CD8-positive, alpha-beta memory T cell (primary cell): Measurements from ENCODE around the gene DCDC1. TPM values are rescaled to one million over a fixed set of nuclear protein-coding genes. Genes with fewer than 3 reads are reported as not detected.

Experiments
- CTCF ChIA-PET: fragments of 350-600 bp; sonication (Branson Sonifier 250); formaldehyde crosslinking; loops from one replicate; lab custom pipeline; 2021; ENCODE audit warnings: antibody characterized with exemption; lab: Charles Lee
- POLR2A ChIA-PET: fragments of 350-600 bp; sonication (Branson Sonifier 250); formaldehyde crosslinking; loops from one replicate; lab custom pipeline; 2021; ENCODE audit warnings: antibody characterized with exemption; lab: Charles Lee
- DNase-seq, 5 donors: peaks; one replicate each; pipeline versions ENCODE4 v3.0.0 to v3.0.0-alpha.2; 2020 to 2022; ENCODE audit warnings: mixed read lengths in 1 of 5
- H3K27ac ChIP-seq: one replicate; pipeline ENCODE4 v1.7.0; 2013; ENCODE audit warnings: low read depth, mild to moderate bottlenecking, low read length, moderate library complexity
- H3K27me3 ChIP-seq: 2 replicates; pipeline ENCODE4 v1.7.0; 2013; ENCODE audit warnings: low read length, mild to moderate bottlenecking; ENCODE audit not compliant: insufficient read depth, poor library complexity, severe bottlenecking
- H3K36me3 ChIP-seq: 2 replicates; pipeline ENCODE4 v1.7.0; 2013; ENCODE audit warnings: mild to moderate bottlenecking, low read length, moderate library complexity; ENCODE audit not compliant: insufficient read depth
- H3K4me1 ChIP-seq: 2 replicates; pipeline ENCODE4 v1.7.0; 2013; ENCODE audit warnings: mild to moderate bottlenecking, low read length, moderate library complexity; ENCODE audit not compliant: insufficient read depth
- H3K4me3 ChIP-seq: 2 replicates; pipeline ENCODE4 v1.7.0; 2013; ENCODE audit warnings: mild to moderate bottlenecking, low read length
- H3K9me3 ChIP-seq: 2 replicates; pipeline ENCODE4 v1.7.0; 2013; ENCODE audit warnings: mild to moderate bottlenecking, low read length
- H3K27ac Mint-ChIP-seq, 8 donors: one replicate each; pipeline ENCODE4 v1.8.0; 2020 to 2021; ENCODE audit warnings: mixed read lengths in 8 of 8, mild to moderate bottlenecking in 6 of 8, inconsistent platforms in 3 of 8, moderate library complexity in 3 of 8
- H3K27me3 Mint-ChIP-seq, 2 donors: one replicate each; pipeline ENCODE4 v1.8.0; 2020 to 2021; ENCODE audit warnings: mixed read lengths in 2 of 2, mild to moderate bottlenecking in 1 of 2, moderate library complexity in 1 of 2
- H3K36me3 Mint-ChIP-seq, 3 donors: one replicate each; pipeline ENCODE4 v1.8.0; 2020 to 2021; ENCODE audit warnings: mixed read lengths in 3 of 3, inconsistent platforms in 1 of 3, mild to moderate bottlenecking in 1 of 3
- H3K4me1 Mint-ChIP-seq, 3 donors: one replicate each; pipeline ENCODE4 v1.8.0; 2020 to 2021; ENCODE audit warnings: mixed read lengths in 3 of 3, inconsistent platforms in 1 of 3, mild to moderate bottlenecking in 1 of 3
- H3K4me3 Mint-ChIP-seq, 7 donors: one replicate each; pipeline ENCODE4 v1.8.0; 2020 to 2021; ENCODE audit warnings: mixed read lengths in 7 of 7, mild to moderate bottlenecking in 6 of 7, moderate library complexity in 4 of 7, inconsistent platforms in 2 of 7
- H3K9me3 Mint-ChIP-seq, 5 donors: one replicate each; pipeline ENCODE4 v1.8.0; 2020 to 2022; ENCODE audit warnings: mixed read lengths in 5 of 5, mild to moderate bottlenecking in 3 of 5, moderate library complexity in 2 of 5, inconsistent platforms in 1 of 5
- polyA plus RNA-seq: library from polyadenylated mRNA; unstranded; fragments of 300-500 nt; fragmentation: Illumina TruSeq; gene quantifications from one replicate; pipeline ENCODE4 v1.2.3, GENCODE V29; 2021
- total RNA-seq, 2 experiments: library from RNA; stranded (reverse); gene quantifications; one replicate each; pipeline ENCODE4 v1.2.3, GENCODE V29; 2021

DCDC1 gene
- total and polyA plus RNA-seq, 3 experiments from 2014 or later: 0.07 to 0.15 TPM; not detected in 1

DNA sequence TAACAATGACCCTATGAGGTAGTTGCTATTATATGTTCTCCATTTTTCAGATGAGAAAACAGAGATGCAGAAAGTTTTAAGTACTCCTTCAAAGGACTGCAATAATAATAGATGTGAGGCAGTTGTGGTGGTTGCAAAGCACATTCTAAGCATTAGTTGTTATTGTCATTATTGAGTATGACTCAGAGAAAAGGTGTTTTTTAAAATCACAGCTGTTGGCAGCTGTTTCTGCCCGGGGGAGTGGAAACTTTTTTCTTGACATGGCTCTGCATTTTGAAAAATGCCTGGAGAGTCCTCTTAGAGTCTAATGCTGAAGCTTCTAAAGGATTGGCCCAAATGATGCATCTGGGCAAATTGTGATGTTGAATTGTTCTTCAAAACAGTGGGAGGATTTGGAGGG lies 538.9 kb downstream of the DCDC1 start:
- no peak overlapping the region for H3K27ac Mint-ChIP-seq
- H3K4me3 Mint-ChIP-seq: no peak overlapping the region
- CTCF ChIA-PET: no interaction called here
- no peak for DNase-seq
- peaks cover 2 to 14% (median 3%) of the 10 kb centered on the region in 5 donors for H3K9me3 Mint-ChIP-seq
- no peaks in the 10 kb centered on the region for H3K4me1 Mint-ChIP-seq
- no peaks in the 10 kb centered on the region for H3K36me3 Mint-ChIP-seq
- Histone ChIP-seq H3K27me3 (no peaks in the 10 kb centered on the region), H3K36me3 (no peaks in the 10 kb centered on the region), H3K4me3 (no peak overlapping the region), H3K27ac (no peak overlapping the region), H3K9me3 (no peaks in the 10 kb centered on the region), H3K4me1 (no peaks in the 10 kb centered on the region)
- POLR2A ChIA-PET: no interaction called here
- H3K27me3 Mint-ChIP-seq: peaks cover 0 to 5% of the 10 kb centered on the region in 2 donors

DNA sequence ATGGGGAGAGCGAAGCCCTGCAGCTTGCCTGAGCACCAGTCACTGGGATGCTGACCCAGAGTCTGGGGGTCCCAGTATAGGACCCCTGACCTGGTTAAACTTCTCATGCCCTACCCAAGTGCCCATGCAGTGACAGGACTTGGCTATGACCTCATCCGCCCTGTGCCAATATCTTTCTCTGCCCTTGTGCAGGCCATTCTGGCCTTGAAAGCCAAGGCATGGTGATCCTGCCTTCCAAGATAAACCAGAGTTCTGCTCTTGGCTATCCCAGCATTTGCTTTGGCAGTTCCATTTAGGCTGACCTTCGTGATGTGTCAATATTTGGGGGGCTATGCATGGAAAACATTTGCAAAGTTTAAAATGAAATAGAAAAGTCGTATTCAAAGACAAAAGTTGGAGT lies 542.6 kb downstream of the DCDC1 start:
- POLR2A ChIA-PET: no interaction called here
- Histone ChIP-seq H3K9me3 (no peaks in the 10 kb centered on the region), H3K4me1 (no peaks in the 10 kb centered on the region), H3K27ac (no peak overlapping the region), H3K36me3 (no peaks in the 10 kb centered on the region), H3K4me3 (no peak overlapping the region), H3K27me3 (no peaks in the 10 kb centered on the region)
- Mint-ChIP-seq H3K36me3 (no peaks in the 10 kb centered on the region), H3K4me1 (no peaks in the 10 kb centered on the region), H3K27ac (no peak overlapping the region), H3K4me3 (no peak overlapping the region), H3K27me3 (peaks cover 0 to 5% of the 10 kb centered on the region in 2 donors), H3K9me3 (peaks cover 0 to 8% (median 0%) of the 10 kb centered on the region in 5 donors)
- no peak for DNase-seq
- CTCF ChIA-PET: no interaction called here

DNA sequence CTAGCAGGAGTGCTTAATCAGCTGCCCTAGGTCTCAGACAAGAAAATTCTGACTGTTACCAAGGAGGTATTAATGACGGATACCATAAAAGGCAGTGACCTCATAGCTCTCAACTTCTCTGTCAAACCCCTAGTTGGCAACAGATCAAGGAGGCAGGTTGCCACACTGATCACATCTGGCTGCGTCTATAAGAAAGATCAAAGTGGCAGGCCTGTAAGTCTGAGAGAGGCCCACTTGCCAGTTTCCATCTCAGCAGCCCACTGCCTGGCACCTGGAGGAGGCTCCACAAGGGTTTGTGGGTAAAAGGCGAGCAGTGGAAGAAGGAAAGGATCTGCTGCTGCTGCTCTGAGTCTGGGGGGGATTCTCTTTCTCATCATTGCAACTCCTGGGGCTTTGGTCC lies 543.8 kb downstream of the DCDC1 start:
- Mint-ChIP-seq H3K4me3 (no peak overlapping the region), H3K4me1 (no peaks in the 10 kb centered on the region), H3K27me3 (peaks cover 0 to 2% of the 10 kb centered on the region in 2 donors), H3K36me3 (no peaks in the 10 kb centered on the region), H3K9me3 (peaks cover 0 to 9% (median 0%) of the 10 kb centered on the region in 5 donors), H3K27ac (no peak overlapping the region)
- DNase-seq: no peak
- H3K4me1 ChIP-seq: no peaks in the 10 kb centered on the region
- H3K27me3 ChIP-seq: no peaks in the 10 kb centered on the region
- no peak overlapping the region for H3K27ac ChIP-seq
- ChIA-PET CTCF (no interaction called here), POLR2A (no interaction called here)
- no peaks in the 10 kb centered on the region for H3K36me3 ChIP-seq
- H3K4me3 ChIP-seq: no peak overlapping the region
- no peaks in the 10 kb centered on the region for H3K9me3 ChIP-seq

DNA sequence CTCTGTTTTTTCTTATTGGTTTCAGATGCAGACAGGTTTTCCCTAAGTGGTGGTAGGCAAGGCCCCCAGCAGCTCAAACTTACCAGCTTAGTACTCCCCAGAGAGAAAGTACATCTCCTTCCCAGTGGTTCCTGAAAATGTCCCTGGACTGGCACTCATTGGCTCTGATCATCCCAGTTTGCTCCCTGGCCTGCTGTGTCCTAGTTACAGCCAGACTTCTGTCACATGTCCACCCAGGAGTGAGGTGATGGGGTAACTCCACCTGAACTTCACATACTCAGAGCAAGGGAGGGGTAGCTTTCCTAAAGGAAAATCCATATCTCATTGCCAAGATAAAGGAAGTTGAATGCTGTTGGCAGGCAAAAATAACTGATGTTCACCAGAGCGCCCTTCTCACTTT lies 546.4 kb downstream of the DCDC1 start:
- DNase-seq: no peak
- Histone ChIP-seq H3K36me3 (no peaks in the 10 kb centered on the region), H3K4me1 (no peaks in the 10 kb centered on the region), H3K4me3 (no peak overlapping the region), H3K27ac (no peak overlapping the region), H3K27me3 (no peaks in the 10 kb centered on the region), H3K9me3 (no peaks in the 10 kb centered on the region)
- H3K36me3 Mint-ChIP-seq: no peaks in the 10 kb centered on the region
- ChIA-PET POLR2A (no interaction called here), CTCF (no interaction called here)
- H3K4me3 Mint-ChIP-seq: no peak overlapping the region
- H3K27ac Mint-ChIP-seq: no peak overlapping the region
- no peaks in the 10 kb centered on the region for H3K4me1 Mint-ChIP-seq
- peaks cover 0 to 6% (median 0%) of the 10 kb centered on the region in 5 donors for H3K9me3 Mint-ChIP-seq
- peaks cover 0 to 2% of the 10 kb centered on the region in 2 donors for H3K27me3 Mint-ChIP-seq

DNA sequence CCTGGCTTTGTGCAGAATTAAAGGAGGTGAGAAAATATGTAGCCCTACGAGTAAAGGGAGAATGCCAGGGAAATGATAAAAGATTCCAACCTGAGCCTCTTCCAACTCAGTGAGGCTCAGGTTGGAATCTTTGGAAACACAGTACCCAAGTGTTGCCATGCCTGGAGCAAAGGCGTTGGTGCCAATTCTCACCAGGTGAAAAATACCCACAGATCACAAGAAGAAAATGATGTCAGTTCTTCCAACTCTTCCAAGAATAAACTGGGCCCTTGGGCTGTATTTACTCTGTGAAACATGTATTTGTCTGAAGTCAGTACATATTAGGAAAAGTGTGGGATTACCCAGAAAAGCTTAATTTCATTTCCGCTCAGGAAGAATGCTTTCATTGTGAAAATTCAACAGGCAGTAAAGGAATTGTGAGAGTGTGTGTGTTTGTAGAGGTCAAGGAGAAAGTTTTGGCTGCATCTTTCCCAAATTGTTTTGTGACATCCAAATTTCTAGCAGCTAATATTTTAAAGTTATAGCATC lies 548.0 kb downstream of the DCDC1 start:
- DNase-seq: no peak
- peaks cover 0 to 6% (median 0%) of the 10 kb centered on the region in 5 donors for H3K9me3 Mint-ChIP-seq
- Histone ChIP-seq H3K27ac (no peak overlapping the region), H3K9me3 (no peaks in the 10 kb centered on the region), H3K36me3 (no peaks in the 10 kb centered on the region), H3K27me3 (no peaks in the 10 kb centered on the region), H3K4me3 (no peak overlapping the region), H3K4me1 (no peaks in the 10 kb centered on the region)
- no peaks in the 10 kb centered on the region for H3K36me3 Mint-ChIP-seq
- H3K4me1 Mint-ChIP-seq: no peaks in the 10 kb centered on the region
- no peak overlapping the region for H3K27ac Mint-ChIP-seq
- ChIA-PET POLR2A (no interaction called here), CTCF (no interaction called here)
- no peaks in the 10 kb centered on the region for H3K27me3 Mint-ChIP-seq
- no peak overlapping the region for H3K4me3 Mint-ChIP-seq

DNA sequence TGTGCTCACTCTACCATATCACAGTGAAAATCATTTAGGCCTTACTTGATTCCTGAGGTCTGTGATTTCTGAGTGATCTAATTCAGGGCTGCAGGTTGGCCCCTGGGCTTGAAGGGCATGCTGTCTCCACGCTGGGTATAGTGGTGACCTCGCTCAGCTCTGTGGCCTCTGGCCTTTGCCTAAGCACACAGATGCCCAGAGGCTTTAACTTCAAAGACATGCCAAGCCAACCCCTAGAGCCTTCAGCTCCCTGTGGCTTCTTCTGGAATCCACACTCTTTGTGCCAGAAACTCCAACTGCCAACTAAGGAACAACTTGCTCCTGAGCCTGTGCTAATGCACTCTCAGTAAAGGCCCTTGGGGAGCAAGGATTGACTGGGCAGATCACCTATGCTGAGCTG lies 550.8 kb downstream of the DCDC1 start:
- CTCF ChIA-PET: no interaction called here
- POLR2A ChIA-PET: no interaction called here
- Histone ChIP-seq H3K36me3 (no peaks in the 10 kb centered on the region), H3K27me3 (no peaks in the 10 kb centered on the region), H3K4me1 (no peaks in the 10 kb centered on the region), H3K9me3 (no peaks in the 10 kb centered on the region), H3K27ac (no peak overlapping the region), H3K4me3 (no peak overlapping the region)
- H3K4me1 Mint-ChIP-seq: no peaks in the 10 kb centered on the region
- no peak for DNase-seq
- peaks cover 0 to 6% (median 0%) of the 10 kb centered on the region in 5 donors for H3K9me3 Mint-ChIP-seq
- H3K27ac Mint-ChIP-seq: no peak overlapping the region
- no peaks in the 10 kb centered on the region for H3K27me3 Mint-ChIP-seq
- no peak overlapping the region for H3K4me3 Mint-ChIP-seq
- no peaks in the 10 kb centered on the region for H3K36me3 Mint-ChIP-seq

DNA sequence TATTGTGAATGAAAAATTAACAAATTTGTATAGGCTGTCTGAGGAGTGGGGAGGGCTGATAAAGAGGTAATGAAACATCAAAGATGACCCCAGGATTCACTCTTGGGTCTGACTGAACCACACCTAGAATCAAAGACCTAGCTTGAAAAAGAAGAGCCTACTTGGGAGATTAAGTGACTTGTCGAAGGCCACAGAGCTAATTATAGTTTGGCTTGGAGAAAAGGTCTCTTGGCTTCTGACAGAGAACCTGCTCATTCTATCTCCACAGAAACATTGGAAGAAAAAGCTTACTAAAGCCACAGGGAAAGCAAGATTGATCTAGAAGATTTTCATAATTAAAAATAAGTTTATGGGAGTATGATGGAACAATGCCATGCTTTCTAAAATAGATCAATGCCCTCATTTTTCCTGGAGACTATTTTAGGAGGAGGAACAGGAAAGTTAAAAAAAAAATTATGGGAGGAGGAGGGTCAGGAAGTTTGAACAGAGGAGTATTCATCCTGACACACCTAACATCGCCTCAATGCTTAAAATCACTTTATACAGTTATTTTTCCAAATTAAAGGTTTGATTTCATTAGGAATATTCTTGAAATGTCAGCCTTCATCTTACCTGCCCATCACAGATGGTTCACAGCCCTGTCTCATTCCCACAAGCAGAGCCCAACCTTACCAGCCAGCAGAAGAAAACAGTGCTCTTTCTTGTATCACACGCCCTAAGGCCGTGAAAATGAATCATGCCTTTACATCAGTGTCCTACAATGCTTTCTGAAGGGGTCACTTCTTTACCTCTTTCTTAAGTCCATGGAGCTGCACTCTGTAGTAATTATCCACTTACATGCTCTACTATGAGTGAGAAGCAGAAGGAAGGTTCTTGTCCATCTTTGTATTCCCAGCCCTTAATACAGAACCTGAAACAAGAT lies 552.3 kb downstream of the DCDC1 start:
- no peak overlapping the region for H3K27ac Mint-ChIP-seq
- no peaks in the 10 kb centered on the region for H3K4me1 Mint-ChIP-seq
- Histone ChIP-seq H3K4me3 (no peak overlapping the region), H3K36me3 (no peaks in the 10 kb centered on the region), H3K27me3 (no peaks in the 10 kb centered on the region), H3K9me3 (no peaks in the 10 kb centered on the region), H3K27ac (no peak overlapping the region), H3K4me1 (no peaks in the 10 kb centered on the region)
- POLR2A ChIA-PET: no interaction called here
- H3K36me3 Mint-ChIP-seq: no peaks in the 10 kb centered on the region
- CTCF ChIA-PET: no interaction called here
- H3K4me3 Mint-ChIP-seq: no peak overlapping the region
- peaks cover 0 to 4% (median 0%) of the 10 kb centered on the region in 5 donors for H3K9me3 Mint-ChIP-seq
- DNase-seq: no peak
- H3K27me3 Mint-ChIP-seq: no peaks in the 10 kb centered on the region

DNA sequence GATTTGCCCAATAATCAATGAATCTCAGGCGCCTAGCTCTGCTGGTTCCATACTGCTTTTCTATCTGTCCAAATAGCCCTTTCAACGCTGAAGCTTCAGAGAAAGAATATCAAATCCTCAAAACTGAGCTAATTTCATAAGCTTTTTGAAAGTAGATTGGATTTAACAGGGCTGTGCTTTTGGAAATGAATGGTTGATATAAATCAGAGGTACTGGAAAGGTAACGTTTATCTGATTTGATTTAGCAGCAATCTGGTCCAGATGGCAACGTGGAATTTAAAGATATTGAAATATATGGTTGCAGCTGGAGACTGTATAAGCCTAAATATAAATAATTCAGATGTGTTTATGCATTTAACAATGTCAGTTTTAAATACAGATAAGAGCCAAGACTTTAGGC lies 553.9 kb downstream of the DCDC1 start:
- H3K36me3 Mint-ChIP-seq: no peaks in the 10 kb centered on the region
- ChIA-PET CTCF (no interaction called here), POLR2A (no interaction called here)
- H3K4me1 Mint-ChIP-seq: no peaks in the 10 kb centered on the region
- H3K27ac Mint-ChIP-seq: no peak overlapping the region
- Histone ChIP-seq H3K4me1 (no peaks in the 10 kb centered on the region), H3K27ac (no peak overlapping the region), H3K27me3 (no peaks in the 10 kb centered on the region), H3K36me3 (no peaks in the 10 kb centered on the region), H3K9me3 (no peaks in the 10 kb centered on the region), H3K4me3 (no peak overlapping the region)
- peaks cover 0 to 5% (median 0%) of the 10 kb centered on the region in 5 donors for H3K9me3 Mint-ChIP-seq
- no peaks in the 10 kb centered on the region for H3K27me3 Mint-ChIP-seq
- H3K4me3 Mint-ChIP-seq: no peak overlapping the region
- DNase-seq: no peak
